AG10803 (cell line): ENCODE results near the gene ZC2HC1B.
A peak's percentile ranks its signal among the peaks of the same experiment; 100 is the strongest.

ENCODE experiments used
- DNase-seq: peaks from one replicate; pipeline ENCODE4 v3.0.0; 2010; ENCODE audit warnings: low read depth
- H3K4me3 ChIP-seq: 2 replicates; pipeline ENCODE4 v1.5.1; 2011; ENCODE audit warnings: mild to moderate bottlenecking, low read length, control low read depth
- TF ChIP-seq, protein P1 (sequence below): conservative IDR thresholded peaks from 2 replicates; pipeline ENCODE4 v1.5.1; 2011; ENCODE audit warnings: mild to moderate bottlenecking, low read length, control low read depth, inconsistent platforms

ZC2HC1B gene

DNA sequence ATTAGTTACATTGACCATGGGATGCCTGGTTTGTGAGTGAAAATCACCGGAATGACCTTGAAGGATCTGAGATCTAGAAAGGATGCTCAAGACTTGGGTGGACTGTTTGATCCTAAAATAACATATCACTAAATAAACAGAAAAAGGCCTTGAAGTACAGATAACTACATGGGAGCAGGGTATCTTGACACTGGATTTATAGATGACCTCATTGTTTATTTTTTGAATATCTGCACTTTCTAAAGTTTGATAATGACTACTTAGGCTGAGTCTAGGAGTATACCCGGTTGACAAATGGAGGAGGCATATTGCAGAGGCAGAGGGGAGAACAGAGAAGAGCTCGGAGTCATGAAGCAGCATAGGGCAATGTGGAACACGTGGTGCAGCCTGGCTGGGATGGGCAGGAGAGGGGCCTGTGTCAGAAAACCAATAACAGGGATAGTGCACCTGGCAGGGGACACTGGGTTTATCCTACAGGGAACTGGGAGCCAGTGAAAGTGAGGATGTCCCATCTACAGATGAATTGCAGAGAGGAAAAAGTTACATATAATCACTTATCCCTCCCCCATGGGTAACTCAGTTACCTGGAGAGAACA is 93.5 kb downstream of the ZC2HC1B start:
- H3K4me3 ChIP-seq, result no peak overlapping the region
- TF ChIP-seq, protein P1, sequence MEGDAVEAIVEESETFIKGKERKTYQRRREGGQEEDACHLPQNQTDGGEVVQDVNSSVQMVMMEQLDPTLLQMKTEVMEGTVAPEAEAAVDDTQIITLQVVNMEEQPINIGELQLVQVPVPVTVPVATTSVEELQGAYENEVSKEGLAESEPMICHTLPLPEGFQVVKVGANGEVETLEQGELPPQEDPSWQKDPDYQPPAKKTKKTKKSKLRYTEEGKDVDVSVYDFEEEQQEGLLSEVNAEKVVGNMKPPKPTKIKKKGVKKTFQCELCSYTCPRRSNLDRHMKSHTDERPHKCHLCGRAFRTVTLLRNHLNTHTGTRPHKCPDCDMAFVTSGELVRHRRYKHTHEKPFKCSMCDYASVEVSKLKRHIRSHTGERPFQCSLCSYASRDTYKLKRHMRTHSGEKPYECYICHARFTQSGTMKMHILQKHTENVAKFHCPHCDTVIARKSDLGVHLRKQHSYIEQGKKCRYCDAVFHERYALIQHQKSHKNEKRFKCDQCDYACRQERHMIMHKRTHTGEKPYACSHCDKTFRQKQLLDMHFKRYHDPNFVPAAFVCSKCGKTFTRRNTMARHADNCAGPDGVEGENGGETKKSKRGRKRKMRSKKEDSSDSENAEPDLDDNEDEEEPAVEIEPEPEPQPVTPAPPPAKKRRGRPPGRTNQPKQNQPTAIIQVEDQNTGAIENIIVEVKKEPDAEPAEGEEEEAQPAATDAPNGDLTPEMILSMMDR, result no peak
- no peak for DNase-seq

DNA sequence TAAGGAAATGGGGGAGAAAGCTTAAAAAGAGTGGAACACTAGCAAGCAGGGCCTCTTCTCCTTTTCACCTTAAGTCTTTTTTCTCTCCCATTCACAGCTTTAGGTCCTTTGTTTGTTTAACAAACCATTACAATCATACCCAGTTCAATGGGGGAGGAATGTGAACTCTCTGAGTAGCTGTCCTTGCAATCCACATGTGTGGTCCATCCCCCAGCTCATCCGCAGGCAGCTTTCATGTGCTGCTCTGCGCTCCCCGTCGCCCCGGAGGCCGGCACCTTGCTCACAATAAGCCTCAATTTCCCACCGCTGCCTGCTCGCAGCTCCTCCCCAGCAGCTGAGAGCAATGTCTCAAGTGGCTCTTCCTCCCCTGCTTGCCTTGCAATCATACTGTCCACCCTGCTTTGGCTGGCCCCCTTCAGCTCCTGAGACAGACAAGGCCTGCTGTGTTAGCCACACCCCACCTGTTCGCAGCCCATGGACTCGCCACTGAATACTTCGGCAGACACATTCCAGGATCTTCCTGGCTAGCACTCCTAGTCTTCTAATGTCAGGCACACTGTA is 94.6 kb downstream of the ZC2HC1B start:
- no peak for DNase-seq
- H3K4me3 ChIP-seq, result no peak overlapping the region
- TF ChIP-seq, protein P1, result no peak

DNA sequence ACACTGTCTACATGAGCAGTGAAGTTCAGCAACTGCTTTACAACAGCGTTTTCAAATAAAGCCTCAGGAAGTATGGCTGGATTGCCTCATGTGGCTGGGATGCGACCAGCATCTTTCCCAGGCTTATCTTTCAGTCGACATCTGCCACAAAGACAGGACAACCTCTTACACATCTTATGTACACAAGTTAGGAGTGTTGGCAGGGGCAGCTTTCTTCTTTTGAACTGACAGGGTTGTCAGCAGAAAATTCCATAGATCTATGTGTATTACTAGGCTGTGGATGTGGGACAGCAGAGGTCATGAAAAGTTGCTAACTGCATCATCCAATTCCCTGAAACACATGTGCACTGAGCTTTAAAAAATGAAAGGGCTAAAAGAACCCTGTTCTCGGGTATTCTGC is 95.7 kb downstream of the ZC2HC1B start:
- no peak overlapping the region for H3K4me3 ChIP-seq
- TF ChIP-seq, protein P1, result no peak
- DNase-seq, result no peak

DNA sequence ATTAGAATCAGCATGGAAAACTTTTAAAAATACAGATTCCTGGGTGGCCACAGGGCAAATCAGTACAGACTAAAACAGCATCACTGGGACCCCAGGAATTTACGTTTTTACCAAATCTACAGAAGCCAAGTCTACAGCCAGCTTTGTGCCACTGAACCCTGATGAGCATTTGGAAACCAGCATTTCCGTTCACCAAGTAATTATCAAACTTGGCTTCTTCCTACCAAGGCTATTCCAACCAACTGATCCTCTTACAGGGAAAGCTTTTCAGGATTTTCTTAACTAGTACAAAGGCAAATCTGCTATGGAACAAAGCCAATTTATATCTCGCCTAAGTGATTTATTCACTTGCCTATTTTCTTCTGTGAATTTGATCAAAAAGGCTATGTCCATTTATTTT is 96.8 kb downstream of the ZC2HC1B start:
- TF ChIP-seq, protein P1, result no peak
- H3K4me3 ChIP-seq, result no peak overlapping the region
- no peak for DNase-seq

DNA sequence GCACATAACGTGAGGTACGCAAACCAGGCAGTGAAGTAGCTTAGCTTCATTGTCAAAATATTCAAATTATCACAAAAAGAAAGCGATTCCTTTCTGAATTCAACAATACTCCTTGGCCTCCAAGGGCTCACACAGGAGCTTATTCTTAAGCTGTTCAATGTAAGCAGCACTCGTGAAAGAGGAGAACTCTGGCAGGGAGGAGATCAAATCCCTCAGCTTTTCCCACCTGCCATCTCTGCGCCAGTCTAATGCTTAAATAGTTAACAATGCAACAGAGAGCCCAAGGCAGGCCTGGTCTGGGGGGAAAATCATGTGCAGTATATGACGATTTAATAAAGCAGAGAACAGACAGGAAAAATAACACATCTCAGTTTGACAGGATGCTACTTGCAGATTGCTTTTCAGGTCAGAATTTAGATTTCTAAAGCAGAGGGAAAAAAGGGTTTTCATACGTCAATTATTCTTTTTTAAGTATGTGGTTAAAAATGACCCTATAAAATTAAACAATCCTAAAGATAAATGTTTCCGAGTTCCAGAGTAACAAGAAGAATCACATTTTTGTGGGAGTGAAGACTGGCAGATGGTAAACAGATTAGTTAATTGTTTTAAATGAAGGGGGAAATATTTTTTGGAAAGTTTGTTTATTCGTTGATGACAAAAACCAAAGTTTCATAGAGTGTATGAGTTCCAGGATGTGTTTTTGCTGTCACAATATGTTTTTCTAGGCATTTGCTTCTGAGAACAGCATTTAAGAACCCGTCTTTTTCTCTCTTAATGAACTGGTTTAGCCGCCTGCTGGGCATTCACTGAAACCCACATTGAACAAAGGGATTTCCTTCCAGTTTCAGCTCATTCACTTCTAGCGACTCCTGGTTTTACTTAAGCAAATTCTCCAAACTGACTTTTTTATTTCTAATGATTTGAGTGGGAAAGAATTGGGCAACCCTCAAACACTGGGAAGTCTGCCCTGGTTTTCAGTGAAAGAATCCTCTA is 97.9 kb downstream of the ZC2HC1B start:
- TF ChIP-seq, protein P1, result peak; percentile 67
- H3K4me3 ChIP-seq, result no peak overlapping the region
- peak; percentile 87 for DNase-seq

DNA sequence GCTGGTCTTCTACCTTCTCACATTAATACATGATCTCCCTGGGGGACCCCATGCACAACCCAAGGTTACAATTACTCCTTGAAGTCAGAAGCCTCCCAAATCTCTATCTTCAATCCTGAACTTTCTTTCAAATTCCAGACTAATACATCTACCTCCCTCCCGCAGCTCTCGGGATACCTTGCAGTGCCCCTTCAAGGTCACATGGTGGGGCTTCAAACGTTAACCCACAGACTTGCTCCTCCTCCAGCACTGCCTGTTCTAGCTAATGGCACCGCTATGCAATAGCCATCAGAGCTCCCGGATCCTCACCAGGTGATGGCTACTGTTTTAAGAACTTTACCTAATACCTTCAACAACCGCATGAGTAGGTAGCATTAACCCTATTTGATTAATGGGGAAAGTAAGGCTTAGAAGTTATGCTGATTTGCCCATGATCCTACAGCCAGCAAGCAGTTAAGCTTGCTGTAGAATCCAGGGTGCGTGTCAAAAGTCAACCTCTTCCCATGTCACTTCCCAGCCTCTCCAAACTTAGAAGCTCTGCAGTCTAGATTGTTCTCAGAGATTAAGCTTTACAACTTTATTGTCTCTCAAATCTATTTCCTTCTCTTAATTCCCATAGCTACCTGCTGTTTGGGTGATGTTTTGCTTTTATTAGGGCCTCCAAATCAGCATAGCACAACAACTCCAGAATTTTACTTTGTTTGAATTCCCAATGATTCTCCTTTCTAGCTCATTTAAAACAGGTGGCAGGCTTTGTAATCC is 99.1 kb downstream of the ZC2HC1B start:
- no peak overlapping the region for H3K4me3 ChIP-seq
- DNase-seq, result no peak
- TF ChIP-seq, protein P1, result no peak
